ENCODE data around the gene DLGAP4.

Gene DLGAP4

DNA sequence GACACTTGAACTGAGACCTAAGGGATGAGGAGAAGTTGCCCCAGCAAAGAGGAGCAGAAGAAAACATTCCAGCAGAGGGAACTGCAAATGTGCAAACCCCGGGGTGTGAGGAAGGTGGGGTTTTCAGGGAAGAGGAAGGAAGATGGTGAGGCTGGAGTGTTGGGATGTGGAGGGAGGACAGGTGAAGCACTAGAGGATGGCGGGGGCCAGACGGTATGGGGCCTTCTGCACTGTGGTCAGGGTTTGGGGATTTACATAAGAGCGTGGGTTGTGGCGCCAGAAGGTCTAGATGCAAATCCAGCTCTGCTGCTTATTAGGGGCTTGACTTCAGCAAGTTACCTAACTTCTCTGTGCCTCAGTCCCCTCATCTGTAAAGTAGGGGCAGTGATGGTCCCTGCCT, 16.0 kb downstream of the DLGAP4 start:
- H3K4me3 ChIP-seq (ENCODE audit: low read depth, low read length): no peak overlapping the region
- TF ChIP-seq, protein P1, sequence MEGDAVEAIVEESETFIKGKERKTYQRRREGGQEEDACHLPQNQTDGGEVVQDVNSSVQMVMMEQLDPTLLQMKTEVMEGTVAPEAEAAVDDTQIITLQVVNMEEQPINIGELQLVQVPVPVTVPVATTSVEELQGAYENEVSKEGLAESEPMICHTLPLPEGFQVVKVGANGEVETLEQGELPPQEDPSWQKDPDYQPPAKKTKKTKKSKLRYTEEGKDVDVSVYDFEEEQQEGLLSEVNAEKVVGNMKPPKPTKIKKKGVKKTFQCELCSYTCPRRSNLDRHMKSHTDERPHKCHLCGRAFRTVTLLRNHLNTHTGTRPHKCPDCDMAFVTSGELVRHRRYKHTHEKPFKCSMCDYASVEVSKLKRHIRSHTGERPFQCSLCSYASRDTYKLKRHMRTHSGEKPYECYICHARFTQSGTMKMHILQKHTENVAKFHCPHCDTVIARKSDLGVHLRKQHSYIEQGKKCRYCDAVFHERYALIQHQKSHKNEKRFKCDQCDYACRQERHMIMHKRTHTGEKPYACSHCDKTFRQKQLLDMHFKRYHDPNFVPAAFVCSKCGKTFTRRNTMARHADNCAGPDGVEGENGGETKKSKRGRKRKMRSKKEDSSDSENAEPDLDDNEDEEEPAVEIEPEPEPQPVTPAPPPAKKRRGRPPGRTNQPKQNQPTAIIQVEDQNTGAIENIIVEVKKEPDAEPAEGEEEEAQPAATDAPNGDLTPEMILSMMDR (conservative IDR thresholded peaks at IDR 0.05; ENCODE audit: low read depth, low read length): no peak
- DNase-seq (ENCODE audit: low read depth): no peak

DNA sequence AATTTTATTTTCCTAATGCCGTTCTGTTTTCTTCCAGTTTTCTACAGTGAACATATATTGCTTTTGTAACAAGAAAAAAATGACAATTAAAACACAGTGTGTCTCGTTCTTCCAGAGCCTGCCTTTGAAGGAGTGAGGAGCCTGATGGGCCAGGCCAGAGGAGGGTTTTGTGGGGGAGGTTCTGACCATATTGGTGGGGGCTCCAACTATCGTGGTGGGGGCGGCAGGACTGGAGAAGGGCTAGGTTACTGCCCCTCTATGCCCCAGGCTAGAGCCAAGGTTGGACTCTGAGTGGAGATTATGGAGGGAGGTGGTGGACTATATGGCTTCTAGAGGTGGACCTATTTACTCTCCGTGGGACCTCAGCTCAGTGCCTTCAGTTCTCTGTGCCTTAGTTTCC, 24.0 kb downstream of the DLGAP4 start:
- TF ChIP-seq, protein P1 (conservative IDR thresholded peaks at IDR 0.05; ENCODE audit: low read depth, low read length): no peak
- no peak overlapping the region for H3K4me3 ChIP-seq (ENCODE audit: low read depth, low read length)
- DNase-seq (ENCODE audit: low read depth): no peak

DNA sequence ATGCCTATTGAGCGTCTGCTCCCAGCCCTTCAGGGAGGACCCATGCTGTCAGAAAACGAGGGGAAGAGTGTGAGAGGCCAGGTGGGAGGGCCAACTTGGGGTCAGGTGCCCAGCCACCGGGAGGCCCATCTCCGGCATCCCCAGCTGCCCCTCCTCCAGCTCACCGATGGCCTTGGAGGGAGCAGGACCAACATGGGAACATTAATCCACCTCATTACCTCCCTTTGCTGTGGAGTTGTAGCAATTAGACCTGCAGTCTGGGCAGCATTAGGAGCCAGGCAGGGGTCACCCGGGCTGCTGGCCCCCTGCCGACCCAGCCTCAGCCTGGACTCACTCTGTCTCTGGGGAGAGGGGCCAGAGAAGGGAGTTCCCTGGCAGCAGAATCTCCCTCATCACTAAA, 25.1 kb downstream of the DLGAP4 start:
- TF ChIP-seq, protein P1 (conservative IDR thresholded peaks at IDR 0.05; ENCODE audit: low read depth, low read length): no peak
- H3K4me3 ChIP-seq (ENCODE audit: low read depth, low read length): no peak overlapping the region
- no peak for DNase-seq (ENCODE audit: low read depth)

DNA sequence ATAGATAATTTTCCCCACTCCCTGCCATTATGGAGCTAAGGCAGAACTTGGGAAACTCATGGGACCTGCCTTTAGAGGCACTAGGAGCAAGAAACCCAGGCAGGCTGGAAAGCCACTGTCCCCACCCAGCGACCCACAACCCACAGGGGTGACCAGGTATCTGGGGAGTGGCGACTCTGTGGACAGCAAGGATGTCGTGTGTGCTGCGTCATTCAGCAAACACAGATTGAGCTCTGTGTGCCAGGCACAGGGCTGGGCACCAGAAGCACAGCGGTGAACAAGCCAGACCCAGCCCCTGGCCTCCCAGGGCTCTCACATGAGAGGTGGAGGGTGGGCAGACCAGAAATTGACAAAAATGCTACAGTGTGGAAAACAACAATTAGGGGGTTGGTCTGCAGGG, 27.7 kb downstream of the DLGAP4 start:
- DNase-seq (ENCODE audit: low read depth): no peak
- no peak overlapping the region for H3K4me3 ChIP-seq (ENCODE audit: low read depth, low read length)
- TF ChIP-seq, protein P1 (conservative IDR thresholded peaks at IDR 0.05; ENCODE audit: low read depth, low read length): no peak

DNA sequence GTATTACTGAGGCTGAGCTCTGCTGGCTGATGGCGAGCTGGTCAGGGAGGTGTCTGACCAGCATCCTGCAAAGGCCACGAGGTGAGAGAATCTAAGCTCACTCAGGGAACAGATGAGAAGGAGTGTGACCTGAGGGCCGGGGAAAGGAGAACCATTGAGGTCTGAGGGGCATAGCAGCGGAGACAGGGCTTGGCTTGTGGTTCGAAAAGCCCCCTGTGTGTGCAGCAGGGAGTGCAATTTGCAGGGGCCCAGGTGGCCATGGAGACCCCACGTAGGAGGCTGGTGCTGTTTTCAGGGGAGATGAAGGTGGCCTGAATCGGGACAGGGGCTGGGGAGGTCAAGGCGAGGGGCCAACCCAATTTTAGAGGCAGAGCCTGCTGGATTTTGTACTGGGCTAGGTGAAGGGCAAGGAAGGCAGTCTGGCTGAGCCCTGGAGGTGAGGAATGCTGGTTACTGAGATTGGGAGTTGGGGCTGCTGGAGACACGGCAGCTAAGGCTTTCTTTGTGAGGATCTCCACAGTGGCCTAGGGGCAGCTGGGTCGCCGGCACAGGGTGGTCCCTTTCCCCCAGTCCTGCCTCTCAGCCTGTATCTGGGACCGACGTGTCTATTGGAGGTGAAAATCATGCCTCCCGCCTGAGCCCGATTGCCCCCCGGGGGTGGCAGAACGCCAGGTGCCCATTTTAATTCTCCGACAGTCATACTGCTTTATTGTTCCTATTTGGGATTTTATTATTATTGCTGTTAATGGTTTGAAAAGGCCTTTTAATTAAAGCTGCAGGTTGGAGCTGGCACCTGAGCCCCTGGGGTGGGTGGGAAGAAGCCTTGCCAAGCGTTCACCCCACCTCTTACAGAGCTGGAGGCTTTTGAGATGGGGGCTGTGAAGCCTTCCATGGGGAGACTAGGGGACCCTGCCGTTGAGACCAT, 28.4 kb downstream of the DLGAP4 start:
- TF ChIP-seq, protein P1 (conservative IDR thresholded peaks at IDR 0.05; ENCODE audit: low read depth, low read length): no peak
- no peak overlapping the region for H3K4me3 ChIP-seq (ENCODE audit: low read depth, low read length)
- DNase-seq (ENCODE audit: low read depth): no peak

DNA sequence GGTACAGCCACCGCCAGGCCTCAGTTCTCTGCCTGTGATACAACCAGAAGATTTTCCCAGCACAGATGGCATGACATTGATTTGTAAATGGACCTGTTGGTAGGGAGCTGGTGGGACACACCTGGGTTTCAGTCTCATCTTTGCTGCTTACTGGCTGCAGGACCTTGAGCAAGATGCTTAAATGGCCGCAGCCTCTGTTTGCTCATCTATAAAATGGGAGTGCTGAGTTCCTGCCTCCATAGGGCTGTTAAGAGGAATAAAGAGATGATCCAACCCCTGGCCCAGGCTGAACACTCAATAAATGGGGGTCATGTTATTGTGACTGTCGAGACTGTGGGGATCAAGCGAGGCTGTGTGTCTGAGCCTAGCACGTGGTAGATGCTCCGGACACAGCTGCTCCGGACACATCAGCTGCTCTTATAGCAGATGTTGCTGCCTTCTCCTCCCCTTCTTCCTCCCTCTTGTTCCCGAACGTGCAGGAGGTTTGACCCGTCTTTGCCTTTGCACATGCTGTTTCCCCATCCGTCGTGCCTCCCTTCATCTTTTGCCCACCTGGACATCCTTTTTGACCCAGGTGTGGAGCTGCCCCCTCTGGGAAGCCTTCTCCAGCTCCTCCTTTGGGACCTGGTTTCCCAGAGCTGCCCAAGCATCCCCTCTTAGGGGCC, 29.2 kb downstream of the DLGAP4 start:
- TF ChIP-seq, protein P1 (conservative IDR thresholded peaks at IDR 0.05; ENCODE audit: low read depth, low read length): no peak
- DNase-seq (ENCODE audit: low read depth): no peak
- no peak overlapping the region for H3K4me3 ChIP-seq (ENCODE audit: low read depth, low read length)
